Jurkat, Clone E6-1 (cell line): Measurements from ENCODE around the gene SNAPC4.
"Not testable (repeated sequence)": the region's sequence is repeated elsewhere in the genome, so short reads cannot be mapped to it uniquely, and the experiment has no call there.

Experiments
- DNase-seq: peaks from one replicate; pipeline ENCODE4 v3.0.0-alpha.2; 2011; ENCODE audit warnings: low read depth, low spot score
- H3K4me3 ChIP-seq: 2 replicates; pipeline ENCODE4 v1.5.1; 2011; ENCODE audit warnings: mild to moderate bottlenecking, low read length, control low read depth, moderate library complexity

The SNAPC4 gene

GRCh38 chr9:136363106-136363948, 36.6 kb downstream of the SNAPC4 start, which contains the start of gene DNLZ:
TSS of gene DNLZ (minus strand) at chr9:136363744. CDS start at chr9:136363714, 30 bp downstream.
- DNase-seq: peak; percentile 88
- peak within 1 kb of the TSS; percentile 66 for H3K4me3 ChIP-seq

- H3K4me3 ChIP-seq: no peak overlapping the region
- no peak for DNase-seq
These were observed 37.6 kb downstream of the SNAPC4 start for GRCh38 chr9:136362450-136362784.

- H3K4me3 ChIP-seq: no peak overlapping the region
- DNase-seq: no peak
These were observed 38.1 kb downstream of the SNAPC4 start for GRCh38 chr9:136361754-136362449.

GRCh38 chr9:136361047-136361753, 38.8 kb downstream of the SNAPC4 start:
- H3K4me3 ChIP-seq: no peak overlapping the region
- no peak for DNase-seq

GRCh38 chr9:136359774-136360718, 39.9 kb downstream of the SNAPC4 start:
- H3K4me3 ChIP-seq: no peak overlapping the region
- DNase-seq: no peak

GRCh38 chr9:136358888-136359287, 41.1 kb downstream of the SNAPC4 start:
- no peak overlapping the region for H3K4me3 ChIP-seq
- DNase-seq: no peak

- no peak for DNase-seq
- H3K4me3 ChIP-seq: no peak overlapping the region
These were observed 42.0 kb downstream of the SNAPC4 start for GRCh38 chr9:136358016-136358415.

- no peak overlapping the region for H3K4me3 ChIP-seq
- no peak for DNase-seq
These were observed 42.7 kb downstream of the SNAPC4 start for GRCh38 chr9:136357202-136357725.

GRCh38 chr9:136355616-136356557, 44.1 kb downstream of the SNAPC4 start:
- H3K4me3 ChIP-seq: no peak overlapping the region
- no peak for DNase-seq

- H3K4me3 ChIP-seq: no peak overlapping the region
- DNase-seq: no peak
These were observed 45.3 kb downstream of the SNAPC4 start for GRCh38 chr9:136354592-136355085.

GRCh38 chr9:136353757-136354488, 46.0 kb downstream of the SNAPC4 start:
- H3K4me3 ChIP-seq: no peak overlapping the region
- DNase-seq: no peak

- no peak for DNase-seq
- no peak overlapping the region for H3K4me3 ChIP-seq
These were observed 46.9 kb downstream of the SNAPC4 start for GRCh38 chr9:136353088-136353487.

- DNase-seq: peak; percentile 9
- H3K4me3 ChIP-seq: no peak overlapping the region
These were observed 47.3 kb downstream of the SNAPC4 start for GRCh38 chr9:136352682-136353081.

- not testable (repeated sequence) for DNase-seq
These were observed 48.1 kb downstream of the SNAPC4 start for GRCh38 chr9:136351868-136352267.

GRCh38 chr9:136351252-136351800, 48.6 kb downstream of the SNAPC4 start:
- no peak for DNase-seq
- H3K4me3 ChIP-seq: no peak overlapping the region

More at GRCh38 chr9:136351868-136352267, 48.1 kb downstream of the SNAPC4 start:
- H3K4me3 ChIP-seq: not testable (repeated sequence)
